Measurements from ENCODE around the gene EXOC2. TPM values are rescaled to one million over a fixed set of nuclear protein-coding genes. Genes with fewer than 3 reads are reported as not detected.

EXOC2 gene
- total and polyA plus RNA-seq, 2 of the 13 experiments (the other 11 are each of a cell fraction or from before 2014, with no cell fraction given): 12.6 to 22.9 TPM

- TF ChIP-seq, protein P1, sequence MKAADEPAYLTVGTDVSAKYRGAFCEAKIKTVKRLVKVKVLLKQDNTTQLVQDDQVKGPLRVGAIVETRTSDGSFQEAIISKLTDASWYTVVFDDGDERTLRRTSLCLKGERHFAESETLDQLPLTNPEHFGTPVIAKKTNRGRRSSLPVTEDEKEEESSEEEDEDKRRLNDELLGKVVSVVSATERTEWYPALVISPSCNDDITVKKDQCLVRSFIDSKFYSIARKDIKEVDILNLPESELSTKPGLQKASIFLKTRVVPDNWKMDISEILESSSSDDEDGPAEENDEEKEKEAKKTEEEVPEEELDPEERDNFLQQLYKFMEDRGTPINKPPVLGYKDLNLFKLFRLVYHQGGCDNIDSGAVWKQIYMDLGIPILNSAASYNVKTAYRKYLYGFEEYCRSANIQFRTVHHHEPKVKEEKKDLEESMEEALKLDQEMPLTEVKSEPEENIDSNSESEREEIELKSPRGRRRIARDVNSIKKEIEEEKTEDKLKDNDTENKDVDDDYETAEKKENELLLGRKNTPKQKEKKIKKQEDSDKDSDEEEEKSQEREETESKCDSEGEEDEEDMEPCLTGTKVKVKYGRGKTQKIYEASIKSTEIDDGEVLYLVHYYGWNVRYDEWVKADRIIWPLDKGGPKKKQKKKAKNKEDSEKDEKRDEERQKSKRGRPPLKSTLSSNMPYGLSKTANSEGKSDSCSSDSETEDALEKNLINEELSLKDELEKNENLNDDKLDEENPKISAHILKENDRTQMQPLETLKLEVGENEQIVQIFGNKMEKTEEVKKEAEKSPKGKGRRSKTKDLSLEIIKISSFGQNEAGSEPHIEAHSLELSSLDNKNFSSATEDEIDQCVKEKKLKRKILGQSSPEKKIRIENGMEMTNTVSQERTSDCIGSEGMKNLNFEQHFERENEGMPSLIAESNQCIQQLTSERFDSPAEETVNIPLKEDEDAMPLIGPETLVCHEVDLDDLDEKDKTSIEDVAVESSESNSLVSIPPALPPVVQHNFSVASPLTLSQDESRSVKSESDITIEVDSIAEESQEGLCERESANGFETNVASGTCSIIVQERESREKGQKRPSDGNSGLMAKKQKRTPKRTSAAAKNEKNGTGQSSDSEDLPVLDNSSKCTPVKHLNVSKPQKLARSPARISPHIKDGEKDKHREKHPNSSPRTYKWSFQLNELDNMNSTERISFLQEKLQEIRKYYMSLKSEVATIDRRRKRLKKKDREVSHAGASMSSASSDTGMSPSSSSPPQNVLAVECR (CRISPR knock-in tag; IDR thresholded peaks at IDR 0.05; ENCODE audit: borderline replicate concordance): no peak
- TF ChIP-seq ZNF75D (CRISPR knock-in tag; IDR thresholded peaks at IDR 0.05; ENCODE audit: borderline replicate concordance) (no peak), MAFF (IDR thresholded peaks at IDR 0.05; ENCODE audit: low read depth, low read length) (no peak), RXRB (CRISPR knock-in tag; IDR thresholded peaks at IDR 0.05; ENCODE audit: borderline replicate concordance) (no peak), ZNF607 (CRISPR knock-in tag; IDR thresholded peaks at IDR 0.05; ENCODE audit: borderline replicate concordance) (no peak), AGO2 (optimal IDR thresholded peaks at IDR 0.05; ENCODE audit: low read depth, low read length) (peak; percentile 44), SIN3B (IDR thresholded peaks at IDR 0.05; ENCODE audit: low read length) (no peak), ZNF839 (CRISPR knock-in tag; IDR thresholded peaks at IDR 0.05; ENCODE audit: borderline replicate concordance) (peak; percentile 68; the same call in 1 of the 2 replicates), RBM22 (optimal IDR thresholded peaks at IDR 0.05; ENCODE audit: low read length) (no peak), ZNF713 (CRISPR knock-in tag; IDR thresholded peaks at IDR 0.05) (0 out of 2 replicates have a peak, but pooled peaks have one; percentile 42), CSRNP1 (CRISPR knock-in tag; IDR thresholded peaks at IDR 0.05) (peak; percentile 28; the same call in 1 of the 2 replicates), SPEN (CRISPR knock-in tag; IDR thresholded peaks at IDR 0.05; ENCODE audit: low read depth) (no peak), ARNT2 (CRISPR knock-in tag; IDR thresholded peaks at IDR 0.05; ENCODE audit: low read depth) (no peak), ARID5B (CRISPR knock-in tag; IDR thresholded peaks at IDR 0.05) (no peak), ZSCAN31 (CRISPR knock-in tag; IDR thresholded peaks at IDR 0.05; ENCODE audit: low read depth) (no peak), AFF4 (CRISPR knock-in tag; IDR thresholded peaks at IDR 0.05) (no peak)
These were observed 535 bp downstream of the EXOC2 start (continued) for GRCh38 chr6:692356-692851.

Measured in HepG2 (cell line).